Neural cell (in vitro differentiated cells): ENCODE results near the gene ANKRD13C. TPM values are rescaled to one million over a fixed set of nuclear protein-coding genes. Genes with fewer than 3 reads are reported as not detected.

Experiments
- H2AFZ ChIP-seq: fragments of 200-600, 300-800 bp; sonication (generic), shearing (Covaris generic); 2 replicates; pipeline ENCODE4 v1.6.0; 2014; ENCODE audit warnings: low read depth, mild to moderate bottlenecking, antibody characterized with exemption, low read length, moderate library complexity
- H3F3A ChIP-seq: fragments of 200-600 bp; shearing (Covaris generic); 2 replicates; pipeline ENCODE4 v1.6.1; 2016; ENCODE audit warnings: mild to moderate bottlenecking, moderate library complexity, mixed read lengths, antibody characterized with exemption, low read length; ENCODE audit not compliant: insufficient read depth, poor library complexity, severe bottlenecking
- H3K27ac ChIP-seq: fragments of 200-600, 300-800 bp; sonication (generic), shearing (Covaris generic); 2 replicates; pipeline ENCODE4 v1.5.1; 2014; ENCODE audit warnings: mild to moderate bottlenecking, low read length, moderate library complexity
- H3K27me3 ChIP-seq: fragments of 300-800, 200-600 bp; sonication (generic), shearing (Covaris generic); 2 replicates; pipeline ENCODE4 v1.6.0; 2014; ENCODE audit warnings: mild to moderate bottlenecking, low read depth, low read length, moderate library complexity; ENCODE audit not compliant: insufficient read depth
- H3K36me3 ChIP-seq: fragments of 300-800, 200-600 bp; sonication (generic), shearing (Covaris generic); 2 replicates; pipeline ENCODE4 v1.5.1; 2014; ENCODE audit warnings: mild to moderate bottlenecking, antibody characterized with exemption, low read length, moderate library complexity; ENCODE audit not compliant: insufficient read depth
- H3K4me2 ChIP-seq: fragments of 300-800, 200-600 bp; sonication (generic), shearing (Covaris generic); 2 replicates; pipeline ENCODE4 v1.6.0; 2014; ENCODE audit warnings: mild to moderate bottlenecking, low read length
- H3K4me3 ChIP-seq: fragments of 300-800, 200-600 bp; sonication (generic), shearing (Covaris generic); 2 replicates; pipeline ENCODE4 v1.5.1; 2014; ENCODE audit warnings: mild to moderate bottlenecking, low read length, moderate library complexity
- H3K79me2 ChIP-seq: fragments of 200-600 bp; shearing (Covaris generic); replicated peaks from 2 replicates; pipeline ENCODE4 v1.6.0; 2014; ENCODE audit warnings: mild to moderate bottlenecking, low read length, moderate library complexity; ENCODE audit not compliant: insufficient read depth
- H3K9ac ChIP-seq: fragments of 300-800, 200-600 bp; sonication (generic), shearing (Covaris generic); 2 replicates; pipeline ENCODE4 v1.6.1; 2016; ENCODE audit warnings: mild to moderate bottlenecking, low read length, mixed read lengths
- H3K9me2 ChIP-seq: fragments of 200-600 bp; shearing (Covaris generic); 2 replicates; pipeline ENCODE4 v1.6.1; 2016; ENCODE audit warnings: mild to moderate bottlenecking, low read length, mixed read lengths; ENCODE audit not compliant: insufficient read depth
- H3K9me3 ChIP-seq: fragments of 200-600, 300-800 bp; sonication (generic), shearing (Covaris generic); 2 replicates; pipeline ENCODE4 v1.6.1; 2016; ENCODE audit warnings: mild to moderate bottlenecking, mixed run types, low read length, moderate library complexity, mixed read lengths
- H4K20me1 ChIP-seq: fragments of 200-600 bp; shearing (Covaris generic); 2 replicates; pipeline ENCODE4 v1.6.1; 2016; ENCODE audit warnings: mild to moderate bottlenecking, mixed run types; ENCODE audit not compliant: insufficient read depth
- EP300 ChIP-seq: fragments of 450-650 bp; conservative IDR thresholded peaks from 2 replicates; pipeline ENCODE4 v1.6.1; 2014; ENCODE audit warnings: antibody characterized with exemption, mild to moderate bottlenecking, moderate library complexity; ENCODE audit not compliant: poor library complexity, severe bottlenecking
- EZH2 ChIP-seq: fragments of 200-600, 300-800 bp; shearing (Covaris generic), sonication (generic); IDR thresholded peaks from 2 replicates; pipeline ENCODE4 v1.6.1; 2014; ENCODE audit warnings: antibody characterized with exemption, low read length, borderline replicate concordance, mild to moderate bottlenecking; ENCODE audit not compliant: insufficient read depth, poor library complexity, severe bottlenecking
- POLR2AphosphoS5 ChIP-seq: IDR thresholded peaks from 2 replicates; pipeline ENCODE4 v1.6.1; 2012
- RAD21 ChIP-seq: fragments of 450-650 bp; conservative IDR thresholded peaks from 2 replicates; pipeline ENCODE4 v1.6.1; 2014; ENCODE audit warnings: antibody characterized with exemption, mild to moderate bottlenecking, moderate library complexity
- SMC3 ChIP-seq: fragments of 450-650 bp; conservative IDR thresholded peaks from 2 replicates; pipeline ENCODE4 v1.6.1; 2014; ENCODE audit warnings: antibody characterized with exemption, mild to moderate bottlenecking, moderate library complexity; ENCODE audit not compliant: poor library complexity
- TAF1 ChIP-seq: IDR thresholded peaks from 2 replicates; pipeline ENCODE4 v1.6.1; 2012; ENCODE audit warnings: low read depth
- polyA plus RNA-seq: library from polyadenylated mRNA; depleted of rRNA; stranded (reverse); fragments of >200 nt; gene quantifications from 2 replicates; pipeline ENCODE4 v1.2.3, GENCODE V29; 2014
- TF ChIP-seq, protein P1 (sequence below): IDR thresholded peaks from 2 replicates; pipeline ENCODE4 v1.6.1; 2012; ENCODE audit warnings: borderline replicate concordance

The ANKRD13C gene
- polyA plus RNA-seq, 1 donor from 2014 or later: 53.3 TPM

DNA sequence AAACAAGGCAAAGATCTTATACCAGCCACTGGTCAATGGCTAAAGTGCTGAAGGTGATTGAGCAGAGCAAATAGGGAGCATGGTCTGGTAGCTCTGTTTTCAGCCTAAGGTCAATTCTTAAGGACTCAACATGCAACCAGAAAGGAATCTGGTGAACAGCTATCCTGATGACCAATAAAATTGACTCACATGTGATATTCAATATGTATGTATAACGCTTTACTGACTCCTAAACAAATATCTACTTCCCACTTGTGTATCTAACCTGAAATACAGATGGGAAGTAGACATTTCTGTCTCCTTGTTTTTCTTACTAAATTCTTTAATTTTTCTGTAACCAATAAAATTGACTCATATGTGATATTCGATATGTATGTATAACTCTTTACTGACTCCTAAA is 31.6 kb upstream of the ANKRD13C start:
- H3K27ac ChIP-seq: no peak overlapping the region
- H3K9me2 ChIP-seq: no peaks in the 10 kb centered on the region
- no peaks in the 10 kb centered on the region for H4K20me1 ChIP-seq
- H3K4me2 ChIP-seq: no peak overlapping the region
- TF ChIP-seq, protein P1, sequence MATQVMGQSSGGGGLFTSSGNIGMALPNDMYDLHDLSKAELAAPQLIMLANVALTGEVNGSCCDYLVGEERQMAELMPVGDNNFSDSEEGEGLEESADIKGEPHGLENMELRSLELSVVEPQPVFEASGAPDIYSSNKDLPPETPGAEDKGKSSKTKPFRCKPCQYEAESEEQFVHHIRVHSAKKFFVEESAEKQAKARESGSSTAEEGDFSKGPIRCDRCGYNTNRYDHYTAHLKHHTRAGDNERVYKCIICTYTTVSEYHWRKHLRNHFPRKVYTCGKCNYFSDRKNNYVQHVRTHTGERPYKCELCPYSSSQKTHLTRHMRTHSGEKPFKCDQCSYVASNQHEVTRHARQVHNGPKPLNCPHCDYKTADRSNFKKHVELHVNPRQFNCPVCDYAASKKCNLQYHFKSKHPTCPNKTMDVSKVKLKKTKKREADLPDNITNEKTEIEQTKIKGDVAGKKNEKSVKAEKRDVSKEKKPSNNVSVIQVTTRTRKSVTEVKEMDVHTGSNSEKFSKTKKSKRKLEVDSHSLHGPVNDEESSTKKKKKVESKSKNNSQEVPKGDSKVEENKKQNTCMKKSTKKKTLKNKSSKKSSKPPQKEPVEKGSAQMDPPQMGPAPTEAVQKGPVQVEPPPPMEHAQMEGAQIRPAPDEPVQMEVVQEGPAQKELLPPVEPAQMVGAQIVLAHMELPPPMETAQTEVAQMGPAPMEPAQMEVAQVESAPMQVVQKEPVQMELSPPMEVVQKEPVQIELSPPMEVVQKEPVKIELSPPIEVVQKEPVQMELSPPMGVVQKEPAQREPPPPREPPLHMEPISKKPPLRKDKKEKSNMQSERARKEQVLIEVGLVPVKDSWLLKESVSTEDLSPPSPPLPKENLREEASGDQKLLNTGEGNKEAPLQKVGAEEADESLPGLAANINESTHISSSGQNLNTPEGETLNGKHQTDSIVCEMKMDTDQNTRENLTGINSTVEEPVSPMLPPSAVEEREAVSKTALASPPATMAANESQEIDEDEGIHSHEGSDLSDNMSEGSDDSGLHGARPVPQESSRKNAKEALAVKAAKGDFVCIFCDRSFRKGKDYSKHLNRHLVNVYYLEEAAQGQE: no peak
- TF ChIP-seq POLR2AphosphoS5 (no peak), RAD21 (no peak), EZH2 (no peak)
- no peak overlapping the region for H2AFZ ChIP-seq
- H3K9ac ChIP-seq: no peak overlapping the region
- H3K9me3 ChIP-seq: no peaks in the 10 kb centered on the region
- H3K4me3 ChIP-seq: no peak overlapping the region
- no peaks in the 10 kb centered on the region for H3K27me3 ChIP-seq
- H3K36me3 ChIP-seq: no peaks in the 10 kb centered on the region
- no peaks in the 10 kb centered on the region for H3K79me2 ChIP-seq
- no peaks in the 10 kb centered on the region for H3F3A ChIP-seq

DNA sequence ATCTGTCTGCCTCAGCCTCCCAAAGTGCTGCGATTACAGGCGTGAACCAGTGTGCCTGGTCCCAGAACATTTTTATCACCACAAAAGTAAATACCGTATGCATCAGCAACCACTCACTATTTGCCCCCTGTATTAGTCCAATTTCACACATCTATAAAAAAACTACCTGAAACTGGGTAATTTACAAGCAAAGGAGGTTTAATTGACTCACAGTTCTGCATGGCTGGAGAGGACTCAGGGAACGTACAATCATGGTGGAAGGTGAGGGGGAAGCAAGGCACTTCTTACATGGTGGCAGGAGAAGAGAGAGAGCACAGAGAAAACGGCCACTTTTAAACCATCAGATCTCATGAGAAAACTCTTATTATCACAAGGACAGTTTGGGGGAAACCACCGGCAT is 31.0 kb upstream of the ANKRD13C start:
- no peak overlapping the region for H2AFZ ChIP-seq

DNA sequence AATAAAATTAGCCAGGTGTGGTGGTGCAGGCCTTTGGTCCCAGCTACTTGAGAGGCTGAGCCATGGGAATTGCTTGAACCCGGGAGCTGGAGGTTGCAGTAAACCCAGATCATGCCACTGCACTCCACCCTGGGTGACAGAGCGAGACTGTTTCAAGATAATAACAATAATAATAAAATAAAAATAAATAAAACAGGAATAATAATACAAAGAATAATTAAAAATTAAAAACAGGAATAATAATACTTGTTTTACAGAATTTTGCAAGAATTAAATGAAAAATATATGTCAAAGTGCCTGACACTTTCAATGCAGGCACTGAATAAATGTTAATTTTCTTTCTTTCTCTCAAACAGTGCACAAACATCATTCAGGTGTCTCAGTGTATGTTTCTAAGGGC is 30.0 kb upstream of the ANKRD13C start:
- no peak overlapping the region for H3K4me3 ChIP-seq
- H3K36me3 ChIP-seq: no peaks in the 10 kb centered on the region
- H3K27me3 ChIP-seq: no peaks in the 10 kb centered on the region
- H3F3A ChIP-seq: no peaks in the 10 kb centered on the region
- H3K9me3 ChIP-seq: no peaks in the 10 kb centered on the region
- no peaks in the 10 kb centered on the region for H4K20me1 ChIP-seq
- H3K4me2 ChIP-seq: no peak overlapping the region
- H3K9me2 ChIP-seq: no peaks in the 10 kb centered on the region
- TF ChIP-seq, protein P1: no peak
- TF ChIP-seq TAF1: no peak
- no peak overlapping the region for H3K9ac ChIP-seq
- H2AFZ ChIP-seq: no peak overlapping the region
- no peaks in the 10 kb centered on the region for H3K79me2 ChIP-seq
- no peak overlapping the region for H3K27ac ChIP-seq

More for the DNA sequence above, 31.0 kb upstream of the ANKRD13C start:
- Histone ChIP-seq H3K4me3 (no peak overlapping the region), H3K36me3 (no peaks in the 10 kb centered on the region), H3K9me3 (no peaks in the 10 kb centered on the region), H3K27ac (no peak overlapping the region), H3K4me2 (no peak overlapping the region), H3F3A (no peaks in the 10 kb centered on the region), H3K9ac (no peak overlapping the region), H3K79me2 (no peaks in the 10 kb centered on the region), H3K27me3 (no peaks in the 10 kb centered on the region), H4K20me1 (no peaks in the 10 kb centered on the region), H3K9me2 (no peaks in the 10 kb centered on the region)
- TF ChIP-seq SMC3: no peak
- TF ChIP-seq POLR2AphosphoS5: no peak
- no peak for TF ChIP-seq EP300
- no peak for TF ChIP-seq RAD21
- TF ChIP-seq EZH2: no peak
